Sigmoid colon (tissue), 4 donors: ENCODE data around the gene SPNS2.

Source experiments
- EP300 ChIP-seq, 4 donors: sonication (generic); formaldehyde crosslinking; IDR thresholded peaks; one replicate each; pipeline ENCODE4 v1.6.1; 2017; ENCODE audit warnings: antibody characterized with exemption in 4 of 4
- POLR2A ChIP-seq, 2 donors: fragments of 450-650 bp; IDR thresholded peaks; one replicate each; pipeline ENCODE4 v1.6.1; 2016; ENCODE audit warnings: antibody characterized with exemption in 2 of 2, mild to moderate bottlenecking in 2 of 2, moderate library complexity in 2 of 2
- POLR2AphosphoS5 ChIP-seq, 4 donors: sonication (generic); formaldehyde crosslinking; IDR thresholded peaks; one replicate each; pipeline ENCODE4 v1.6.1; 2017; ENCODE audit warnings: antibody characterized with exemption in 4 of 4
- TF ChIP-seq, protein P1 (sequence below), 4 experiments: fragments of 450-650 bp in 3 of 4; fragments of 200-600 bp in 1 of 4; IDR thresholded peaks; one replicate each; pipeline ENCODE4 v1.5.1; 2016 to 2019; ENCODE audit warnings: antibody characterized with exemption in 4 of 4, mild to moderate bottlenecking in 3 of 4, moderate library complexity in 2 of 4

DNA sequence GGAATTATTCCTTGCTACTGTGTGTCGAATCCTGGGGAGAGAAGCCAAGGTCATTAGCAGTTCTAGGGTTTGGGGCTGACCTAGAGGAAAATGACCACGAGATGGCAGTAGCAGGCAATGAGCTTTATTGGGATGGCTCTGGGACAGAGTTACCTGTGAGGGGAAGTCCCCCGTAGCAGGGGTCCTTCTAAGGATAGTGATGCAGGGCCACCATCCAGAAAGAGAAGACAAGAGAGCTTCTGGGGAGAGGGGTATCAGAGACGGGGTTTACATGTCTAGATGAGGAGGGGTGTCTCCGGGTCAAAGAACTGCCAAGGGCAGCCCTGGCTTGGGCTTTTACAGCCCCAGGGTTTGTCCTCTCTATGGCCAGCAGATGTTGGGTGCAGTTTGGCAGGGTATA lies 68.1 kb downstream of the SPNS2 start:
- TF ChIP-seq, protein P1, sequence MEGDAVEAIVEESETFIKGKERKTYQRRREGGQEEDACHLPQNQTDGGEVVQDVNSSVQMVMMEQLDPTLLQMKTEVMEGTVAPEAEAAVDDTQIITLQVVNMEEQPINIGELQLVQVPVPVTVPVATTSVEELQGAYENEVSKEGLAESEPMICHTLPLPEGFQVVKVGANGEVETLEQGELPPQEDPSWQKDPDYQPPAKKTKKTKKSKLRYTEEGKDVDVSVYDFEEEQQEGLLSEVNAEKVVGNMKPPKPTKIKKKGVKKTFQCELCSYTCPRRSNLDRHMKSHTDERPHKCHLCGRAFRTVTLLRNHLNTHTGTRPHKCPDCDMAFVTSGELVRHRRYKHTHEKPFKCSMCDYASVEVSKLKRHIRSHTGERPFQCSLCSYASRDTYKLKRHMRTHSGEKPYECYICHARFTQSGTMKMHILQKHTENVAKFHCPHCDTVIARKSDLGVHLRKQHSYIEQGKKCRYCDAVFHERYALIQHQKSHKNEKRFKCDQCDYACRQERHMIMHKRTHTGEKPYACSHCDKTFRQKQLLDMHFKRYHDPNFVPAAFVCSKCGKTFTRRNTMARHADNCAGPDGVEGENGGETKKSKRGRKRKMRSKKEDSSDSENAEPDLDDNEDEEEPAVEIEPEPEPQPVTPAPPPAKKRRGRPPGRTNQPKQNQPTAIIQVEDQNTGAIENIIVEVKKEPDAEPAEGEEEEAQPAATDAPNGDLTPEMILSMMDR (IDR thresholded peaks at IDR 0.05), result peak in 3 of 4 experiments; percentile 41 to 62 (median 51)
- TF ChIP-seq POLR2AphosphoS5 (IDR thresholded peaks at IDR 0.05) (no peak), POLR2A (IDR thresholded peaks at IDR 0.05) (no peak), EP300 (IDR thresholded peaks at IDR 0.05) (no peak)
